NCI-H748 treated with DMSO at 0.1 percent for 48 hours (cell line): Measurements from ENCODE around the gene DAAM1.

Experiments
- DNase-seq: peaks from one replicate; lab custom pipeline; 2025; lab: John Stamatoyannopoulos, UW

The DAAM1 gene

DNA sequence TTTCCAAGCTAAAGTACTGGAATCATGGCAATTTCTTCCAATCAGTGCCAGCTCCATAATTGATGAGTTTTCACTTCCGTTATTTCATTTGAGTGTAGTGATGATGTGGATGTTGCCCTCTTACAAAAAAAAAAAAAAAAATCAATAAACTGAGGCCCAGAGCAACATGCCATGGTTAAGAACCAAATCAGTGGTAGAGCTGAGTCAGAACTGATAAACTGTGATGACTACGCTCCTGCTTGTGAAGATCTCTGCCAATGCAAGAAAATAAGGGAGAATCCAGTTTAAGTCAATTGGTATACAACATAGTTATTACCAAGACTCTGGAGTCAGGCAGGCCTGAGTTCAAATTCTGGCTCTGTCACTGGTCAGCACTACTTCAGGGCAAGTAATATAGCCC lies 174.0 kb downstream of the DAAM1 start:
- no peak for DNase-seq

DNA sequence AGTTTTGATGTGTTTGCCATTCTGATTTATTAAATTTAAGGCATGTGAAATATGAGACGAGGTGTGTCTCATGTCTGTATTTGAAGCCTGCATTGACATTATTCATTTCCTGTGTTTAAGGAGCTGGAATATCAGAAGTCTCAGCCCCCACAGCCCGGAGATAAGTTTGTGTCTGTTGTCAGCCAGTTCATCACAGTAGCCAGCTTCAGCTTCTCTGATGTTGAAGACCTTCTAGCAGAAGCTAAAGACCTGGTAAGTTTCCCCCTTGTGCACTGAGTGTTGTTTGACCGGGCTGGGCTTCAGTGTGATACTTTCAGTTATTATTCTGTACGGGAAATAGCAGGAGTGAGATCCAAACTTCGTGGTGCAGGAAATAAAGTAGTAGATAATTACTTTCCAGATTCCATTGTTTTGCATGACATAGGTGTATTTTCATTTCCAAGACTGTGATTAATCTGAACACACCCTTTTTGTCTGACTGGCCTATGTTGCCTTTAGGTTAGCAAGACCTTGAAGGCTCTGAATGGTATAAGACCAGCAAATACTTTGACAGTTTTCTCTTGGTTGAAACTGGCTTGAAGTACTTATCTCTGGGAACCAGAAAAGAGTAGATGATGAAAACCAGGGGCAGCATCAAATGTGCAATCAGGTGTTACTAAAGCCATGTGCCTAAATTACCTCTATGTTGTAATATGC lies 175.2 kb downstream of the DAAM1 start:
- no peak for DNase-seq

DNA sequence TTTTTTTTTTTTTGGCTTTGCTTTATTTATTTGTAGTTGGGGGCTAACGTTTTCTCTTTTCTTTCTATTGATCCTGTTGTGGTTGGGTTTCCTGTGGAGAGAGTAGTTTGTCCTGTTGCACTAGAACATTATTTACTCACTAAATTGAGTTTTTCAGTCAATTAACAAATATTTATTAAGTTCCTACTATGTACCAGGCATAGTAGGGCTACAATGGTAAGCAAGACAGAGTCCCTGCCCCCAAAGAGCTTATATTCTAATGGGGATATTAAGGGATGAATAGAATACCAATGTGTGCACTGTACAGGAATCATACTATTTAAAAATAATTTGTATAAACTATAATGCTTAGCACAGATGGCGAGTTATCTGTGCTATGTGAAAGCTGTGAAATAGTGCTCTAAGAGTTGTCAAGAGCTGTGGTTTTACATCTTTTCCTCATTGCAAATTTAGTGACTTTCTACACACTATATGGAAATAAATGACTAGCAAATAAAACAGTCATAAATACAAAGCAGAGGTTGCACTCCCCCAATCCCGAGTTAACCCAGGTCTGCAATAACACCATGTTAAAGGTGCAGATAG lies 181.8 kb downstream of the DAAM1 start:
- no peak for DNase-seq

DNA sequence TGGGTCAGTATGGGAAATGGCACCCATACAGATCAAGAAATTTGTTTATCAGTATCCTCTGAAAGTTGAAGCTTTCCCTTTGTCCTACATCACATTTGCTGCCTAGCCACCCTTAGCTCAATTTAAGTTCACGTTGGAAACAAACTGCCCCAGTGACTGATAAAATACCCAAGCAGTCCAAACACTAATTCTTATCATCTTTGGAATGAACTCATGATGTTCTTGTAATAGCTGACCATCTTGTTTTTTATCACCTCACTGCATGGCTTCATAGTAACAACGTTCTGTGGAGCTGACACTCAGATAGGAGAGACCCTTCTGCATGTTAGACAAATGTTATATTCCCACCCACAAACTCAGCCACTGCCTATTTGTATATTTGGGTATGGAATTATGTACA lies 183.3 kb downstream of the DAAM1 start:
- no peak for DNase-seq

DNA sequence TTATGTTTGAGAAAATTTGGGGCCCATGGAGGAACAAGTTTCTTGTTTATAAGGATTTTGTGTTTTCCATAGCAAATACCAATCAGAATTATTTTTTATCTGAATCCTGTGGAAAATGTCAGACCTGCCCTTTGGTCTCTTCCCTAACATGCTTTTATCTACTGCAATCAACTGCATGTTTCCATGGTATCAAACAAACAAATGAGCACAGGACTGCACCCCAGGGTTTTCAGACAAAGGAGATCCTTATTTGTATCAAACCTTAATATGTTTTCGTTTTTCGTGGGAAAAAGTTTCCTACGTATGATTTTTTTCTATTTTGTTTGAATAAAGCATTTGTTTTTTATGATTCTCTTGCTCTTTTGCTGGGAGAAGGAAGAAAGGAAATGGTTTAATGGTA lies 185.6 kb downstream of the DAAM1 start:
- no peak for DNase-seq

DNA sequence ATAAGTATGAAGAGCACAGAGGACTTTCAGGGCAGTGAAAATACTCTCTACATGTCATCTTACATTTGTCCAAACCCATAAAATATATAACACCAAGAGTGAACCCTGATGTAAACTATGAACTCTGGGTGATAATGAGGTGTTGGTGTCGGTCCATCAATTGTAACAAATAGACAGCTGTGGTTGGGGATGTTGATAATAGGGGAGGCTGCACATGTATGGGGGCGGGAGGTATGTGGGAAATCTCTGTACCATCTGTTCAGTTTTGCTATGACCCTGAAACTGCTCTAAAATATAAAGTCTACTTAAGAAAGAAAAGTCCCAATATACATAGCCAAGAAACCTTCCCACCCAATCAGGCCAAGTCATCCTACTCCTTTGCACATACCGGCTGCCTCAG lies 188.2 kb downstream of the DAAM1 start:
- DNase-seq: no peak

DNA sequence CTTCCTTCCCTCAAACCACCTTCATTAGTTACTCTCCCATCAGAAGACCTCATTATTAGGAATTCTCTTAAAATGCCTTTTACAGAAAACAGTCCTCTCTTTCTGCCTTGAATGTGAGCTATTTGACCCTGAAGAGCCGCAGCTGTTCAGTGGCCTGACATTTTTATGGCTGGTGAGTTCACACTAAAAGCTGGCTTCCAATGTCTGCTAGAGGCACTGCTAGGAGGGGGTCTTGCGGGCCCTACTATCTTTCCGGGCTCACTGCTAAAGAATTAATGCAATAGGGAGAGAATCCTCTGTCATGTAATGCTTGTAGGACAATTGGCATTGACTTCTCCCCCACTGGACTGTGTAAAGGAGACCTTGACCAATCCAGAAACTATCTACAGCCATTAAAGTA lies 189.0 kb downstream of the DAAM1 start:
- DNase-seq: no peak

DNA sequence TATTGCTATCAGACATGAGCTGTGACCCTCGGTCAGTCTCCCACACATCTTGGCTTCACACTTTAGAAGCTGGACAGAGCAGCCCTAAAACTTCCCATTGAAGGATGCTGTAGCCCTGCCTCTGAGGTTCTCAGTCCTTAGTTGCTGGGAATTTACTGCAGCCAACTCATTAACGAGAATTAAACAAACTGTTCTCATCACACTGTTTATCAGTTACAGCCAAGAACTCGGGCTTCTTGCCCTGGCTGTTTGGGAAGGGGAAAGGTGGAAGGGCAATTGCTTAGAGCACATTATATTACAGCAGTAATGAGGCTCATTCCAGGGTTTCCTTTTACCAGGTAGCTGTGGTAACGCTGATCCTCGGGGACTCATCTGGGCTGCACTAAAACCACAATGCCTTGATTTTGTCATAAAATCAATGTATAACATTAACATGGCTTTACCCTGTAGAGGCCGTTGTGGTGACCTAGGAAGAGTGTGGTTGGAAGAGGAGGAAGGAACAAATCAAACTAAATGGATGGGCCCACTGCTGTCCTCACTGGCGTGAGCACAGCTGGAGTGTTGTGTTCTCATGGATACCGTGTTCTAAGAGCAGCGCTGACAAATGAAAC lies 189.6 kb downstream of the DAAM1 start:
- no peak for DNase-seq

DNA sequence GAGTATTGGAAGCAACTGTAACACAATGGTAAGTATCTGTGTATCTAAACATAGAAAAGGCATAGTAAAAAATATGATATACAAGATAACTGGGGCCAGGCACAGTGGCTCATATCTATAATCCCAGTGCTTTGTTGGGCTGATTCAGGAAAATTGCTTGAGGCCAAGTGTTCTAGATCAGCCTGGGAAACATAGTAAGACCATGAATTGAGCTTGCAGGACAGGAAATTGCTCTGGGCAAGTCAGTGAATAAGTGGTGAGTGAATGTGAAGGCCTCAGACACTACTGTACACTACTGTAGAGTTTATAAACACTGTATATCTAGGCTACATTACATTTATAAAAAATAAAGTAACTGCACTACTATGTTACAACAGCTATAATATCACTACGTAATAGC lies 201.5 kb downstream of the DAAM1 start:
- no peak for DNase-seq

DNA sequence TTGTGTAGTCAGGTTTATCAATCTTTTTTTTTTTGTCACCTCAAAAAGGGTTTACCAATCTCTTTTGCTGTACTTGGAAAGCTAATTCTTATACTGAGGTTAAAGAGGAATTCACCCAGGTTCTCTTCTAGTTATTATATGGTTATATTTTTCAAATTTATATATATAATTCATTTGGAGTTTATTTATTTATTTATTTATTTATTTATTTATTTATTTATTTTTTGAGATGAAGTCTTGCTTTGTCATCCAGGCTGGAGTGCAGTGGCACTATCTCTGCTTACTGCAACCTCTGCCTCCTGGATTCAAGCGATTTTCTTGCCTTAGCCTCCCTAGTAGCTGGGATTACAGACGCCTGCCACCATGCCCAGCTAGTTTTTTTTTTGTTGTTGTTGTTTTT lies 202.9 kb downstream of the DAAM1 start:
- no peak for DNase-seq

DNA sequence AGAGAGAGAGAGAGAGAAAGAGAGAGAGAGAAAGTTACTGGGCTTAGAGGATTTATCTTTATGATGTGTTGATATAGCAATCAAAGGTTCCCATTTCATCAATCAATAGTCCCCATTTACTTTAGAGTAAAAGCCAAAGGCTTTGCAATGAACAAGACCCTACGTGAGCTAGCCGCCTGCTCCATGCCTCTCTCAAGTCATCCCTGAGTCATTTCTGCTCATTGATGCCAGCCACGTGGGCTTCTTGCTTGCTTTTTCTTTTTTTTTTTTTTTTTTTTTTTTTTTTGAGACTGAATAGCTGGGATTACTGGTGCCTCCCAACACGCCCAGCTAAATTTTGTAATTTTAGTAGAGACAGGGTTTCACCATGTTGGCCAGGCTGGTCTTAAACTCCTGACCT lies 205.8 kb downstream of the DAAM1 start:
- DNase-seq: no peak

DNA sequence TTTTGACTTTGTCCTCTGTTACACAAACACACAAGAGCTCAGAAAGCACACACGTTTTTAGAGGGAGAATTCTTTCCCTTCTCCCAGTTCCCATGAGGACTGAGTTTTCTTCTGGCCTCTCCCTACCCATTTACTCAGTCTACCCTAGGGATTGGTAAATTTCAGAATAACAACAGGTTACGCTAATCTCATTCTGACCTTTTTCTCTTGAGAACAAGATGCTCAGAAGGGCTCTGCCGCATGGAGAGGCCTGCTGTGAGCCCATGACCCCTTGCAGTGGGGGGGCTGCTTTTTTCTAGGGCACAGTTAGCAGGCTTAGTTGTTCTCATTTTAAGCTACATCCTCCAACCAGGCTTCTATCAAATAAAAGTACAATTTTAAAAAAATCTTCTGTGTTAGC lies 207.2 kb downstream of the DAAM1 start:
- DNase-seq: no peak

DNA sequence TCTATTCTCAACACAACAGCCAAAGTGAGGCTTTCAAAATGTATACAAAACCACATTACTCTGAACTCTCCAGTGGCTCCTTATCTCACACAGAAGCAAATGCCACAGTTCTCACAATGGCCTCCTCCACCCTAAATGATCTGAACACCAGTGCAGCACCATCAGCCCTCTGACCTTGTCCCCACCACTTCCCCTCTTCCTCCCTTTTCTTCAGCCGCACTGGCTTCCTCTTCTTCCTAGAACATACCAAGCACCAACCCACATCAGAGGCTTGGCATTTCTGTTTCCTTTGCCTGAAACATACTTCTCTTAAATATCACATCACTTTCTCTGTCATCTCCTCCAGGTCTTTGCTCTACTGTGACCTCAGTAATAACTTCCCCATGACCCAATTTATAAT lies 210.4 kb downstream of the DAAM1 start:
- DNase-seq: no peak

DNA sequence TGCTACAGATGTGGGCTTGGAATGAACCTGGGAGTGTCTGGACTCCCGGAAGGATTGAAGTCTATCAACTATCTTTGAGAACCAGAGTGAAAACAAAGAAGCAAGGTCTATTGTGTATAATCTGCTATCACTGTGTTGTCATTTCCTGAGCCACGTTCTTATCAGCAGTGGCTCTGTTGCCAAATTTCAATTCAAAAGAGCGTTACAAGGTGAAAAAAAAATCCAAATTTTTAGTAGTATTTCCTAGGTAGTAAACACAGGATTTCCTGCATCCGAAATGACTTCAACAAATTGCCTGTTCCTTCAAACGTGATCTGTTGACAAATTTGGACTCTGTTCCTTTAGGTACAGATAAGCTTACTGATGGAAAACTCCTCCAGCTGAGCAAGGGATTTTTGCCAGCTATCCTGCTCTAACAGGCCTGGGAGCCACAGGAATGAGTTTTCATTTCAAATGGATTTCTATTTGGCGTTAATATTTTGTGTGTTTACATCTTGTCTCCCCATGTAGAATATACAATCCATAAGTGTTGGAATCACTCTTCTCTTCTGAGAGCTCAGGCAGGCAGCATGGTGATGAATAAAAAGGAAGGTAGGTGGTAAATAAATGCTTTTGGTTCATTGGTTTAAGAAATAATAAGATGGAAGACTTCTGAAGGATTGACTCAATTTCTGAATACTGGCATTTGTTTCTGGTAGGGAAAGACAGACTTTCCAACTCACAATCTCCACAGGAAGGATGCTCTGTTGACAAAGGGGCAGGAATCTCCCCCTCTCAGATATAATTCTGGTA lies 218.2 kb downstream of the DAAM1 start:
- DNase-seq: no peak

DNA sequence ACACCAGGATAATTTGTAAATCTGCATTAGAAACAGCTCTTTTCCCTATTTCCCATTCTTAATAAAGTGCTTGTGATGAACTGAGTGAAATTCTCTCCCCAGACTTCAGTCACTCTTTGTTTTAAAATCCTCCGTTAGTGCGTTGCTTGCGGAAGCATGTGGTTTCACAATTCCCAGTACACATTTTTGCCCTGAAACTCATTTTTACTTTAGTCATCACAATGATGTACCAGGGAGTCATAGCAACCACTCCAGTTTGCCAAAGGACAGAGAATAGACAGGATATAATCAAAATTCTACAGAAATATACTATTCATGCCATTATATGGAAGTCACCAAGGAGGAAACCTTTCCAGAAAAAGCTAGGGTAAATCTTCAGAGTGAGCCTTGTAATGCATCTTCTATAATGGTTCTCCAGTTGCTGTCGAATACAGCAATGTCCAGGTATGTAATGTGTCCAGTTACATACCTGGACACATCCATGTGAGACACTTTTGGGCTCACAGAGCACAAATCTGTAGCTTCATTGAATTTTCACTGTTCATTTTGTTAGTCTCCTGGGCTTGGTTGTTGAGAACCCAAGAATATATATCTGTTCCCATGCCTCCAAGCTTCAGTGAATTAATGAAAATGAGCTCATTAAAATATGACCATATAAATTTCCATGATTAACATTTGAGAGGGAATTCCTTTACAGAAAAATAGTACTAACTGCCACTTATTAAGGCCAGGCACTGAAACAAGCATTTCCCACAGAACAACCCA lies 219.0 kb downstream of the DAAM1 start:
- DNase-seq: no peak

DNA sequence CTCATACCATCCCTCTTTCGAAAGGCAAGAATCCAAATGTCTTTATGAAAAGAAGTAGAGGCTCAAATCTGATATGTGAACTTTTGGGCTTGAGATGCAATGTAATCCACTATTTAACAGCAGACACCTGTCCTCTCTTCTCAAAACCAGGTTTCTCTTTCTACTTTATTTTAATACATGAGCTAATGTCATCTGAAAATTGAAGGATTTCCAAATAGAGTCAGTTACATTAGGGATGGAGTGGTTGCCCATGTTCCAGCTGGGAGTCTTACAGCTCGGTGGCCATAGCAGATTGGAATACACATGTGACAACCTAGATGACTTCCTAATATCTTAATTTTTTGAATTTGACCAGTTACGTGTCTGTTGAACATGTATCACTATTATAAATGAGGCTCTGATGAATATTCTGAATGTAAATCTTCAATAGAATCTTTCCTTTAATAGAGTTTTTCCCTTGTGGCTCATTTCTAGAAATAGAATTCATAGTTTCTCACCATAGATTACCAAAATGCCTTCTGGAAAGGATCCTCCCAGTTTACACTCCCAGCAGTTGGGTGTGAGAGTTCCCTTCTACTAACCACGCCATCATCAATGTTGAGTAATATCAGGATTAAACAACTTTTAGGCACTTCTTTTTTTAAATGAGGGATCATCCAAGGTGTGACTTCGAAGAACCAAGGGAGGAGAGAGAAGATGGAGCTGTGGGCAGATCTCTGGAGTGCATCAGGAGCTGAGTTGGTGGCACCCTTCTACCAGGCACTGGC lies 227.6 kb downstream of the DAAM1 start:
- DNase-seq: no peak

DNA sequence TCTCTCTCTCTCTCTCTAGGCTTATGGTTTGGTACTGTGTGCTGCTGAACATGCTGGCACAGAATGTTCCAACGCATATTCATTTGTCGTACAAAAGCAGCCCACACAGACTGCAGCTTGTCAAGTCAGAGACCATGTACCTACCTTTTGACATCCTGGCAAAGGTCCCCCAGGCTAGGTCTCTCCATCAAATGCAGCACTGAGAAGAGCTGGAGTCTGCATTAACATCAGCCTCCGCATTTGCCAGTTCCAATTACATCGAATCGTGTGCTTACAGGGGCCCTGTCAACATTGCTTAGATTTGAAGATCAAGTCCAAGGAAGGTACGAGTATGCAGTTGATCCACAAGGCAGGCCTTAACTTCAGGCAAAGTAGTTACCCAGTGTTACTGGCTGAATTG lies 228.8 kb downstream of the DAAM1 start:
- DNase-seq: no peak

DNA sequence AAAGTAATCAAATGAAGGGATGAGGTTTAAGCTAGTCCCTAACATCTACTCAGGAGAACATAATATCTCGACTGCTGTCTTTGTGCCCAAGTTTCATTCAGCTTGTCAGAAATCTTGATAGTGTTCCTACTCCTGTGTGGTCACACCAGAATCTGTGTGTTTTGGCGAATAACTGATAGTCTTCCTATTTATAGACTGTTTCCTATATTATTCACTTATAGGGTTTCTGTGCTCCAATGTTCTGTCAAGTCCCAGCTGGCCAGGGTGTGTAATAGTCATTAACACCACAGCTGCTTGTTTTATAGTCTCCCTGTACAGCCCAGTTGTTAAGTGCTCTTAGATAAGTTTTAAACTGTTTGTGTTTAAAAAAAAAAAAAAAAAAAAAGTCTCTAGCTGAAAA lies 230.8 kb downstream of the DAAM1 start:
- DNase-seq: no peak
